K562 (cell line): ENCODE measurements around the gene CBFA2T3. TPM values are rescaled to one million over a fixed set of nuclear protein-coding genes. Genes with fewer than 3 reads are reported as not detected.

Experiments
- ATAC-seq: fragments of 200-7000 bp; cut with Tn5 transposase; 3 replicates; pipeline ENCODE4 v1.9.1; 2020; ENCODE audit warnings: moderate library complexity
- BruUV-seq: library from RNA; stranded (reverse); fragments of 400-500 nt; replicated peaks from 2 replicates; lab custom pipeline; 2021; lab: Mats Ljungman, UMichigan
- CTCF ChIA-PET: fragments of 300-600 bp; formaldehyde crosslinking; extraction: SDS; loops from one replicate; lab custom pipeline; 2021; ENCODE audit warnings: low intra/inter-chr PET ratio; lab: Yijun Ruan, JAX
- POLR2A ChIA-PET: fragments of 300-600, 350-650 bp; sonication (Branson Sonifier 250); formaldehyde crosslinking; extraction: SDS; loops from one replicate; lab custom pipeline; 2021; ENCODE audit warnings: antibody characterized with exemption, inconsistent platforms; lab: Yijun Ruan, JAX
- DNase-seq, 4 experiments: peaks; one replicate each; pipeline versions ENCODE4 v3.0.0 to v3.0.0-alpha.2; 2011 to 2018; ENCODE audit warnings: low spot score in 3 of 4, mixed read lengths in 3 of 4; ENCODE audit errors: extremely low read depth in 1 of 4
- FAIRE-seq: peaks from 2 replicates; lab custom pipeline; 2011; peaks lifted over from hg19 to GRCh38; lab: Jason Lieb, UNC
- H2AFZ ChIP-seq: 2 replicates; pipeline ENCODE4 v1.6.0; 2011; ENCODE audit warnings: low read depth, low read length, control low read depth, inconsistent platforms
- H3K27ac ChIP-seq: fragments of 200-600 bp; 3 replicates; pipeline ENCODE4 v1.8.0; 2011; ENCODE audit warnings: low read depth, mild to moderate bottlenecking, control low read depth, inconsistent platforms, low read length, moderate library complexity, mixed read lengths; ENCODE audit errors: extremely low read depth
- H3K27me3 ChIP-seq, 2 experiments: fragments of 300-600 bp in 1 of 2; 2 replicates in 1 of 2; 3 replicates in 1 of 2; pipeline versions ENCODE4 v1.6.0 to v1.8.0; 2011; ENCODE audit warnings: inconsistent platforms in 2 of 2, low read length in 2 of 2, mild to moderate bottlenecking in 1 of 2, mixed read lengths in 1 of 2, moderate library complexity in 1 of 2; ENCODE audit not compliant: control insufficient read depth in 2 of 2, insufficient read depth in 2 of 2
- H3K36me3 ChIP-seq: fragments of 300-600 bp; 3 replicates; pipeline ENCODE4 v1.8.0; 2011; ENCODE audit warnings: mild to moderate bottlenecking, low read length, inconsistent platforms; ENCODE audit not compliant: control insufficient read depth, insufficient read depth
- H3K4me1 ChIP-seq, 2 experiments: fragments of 200-600 bp in 1 of 2; replicated peaks in 1 of 2; 2 replicates in 1 of 2; 3 replicates in 1 of 2; pipeline versions ENCODE4 v1.5.1 to v1.8.0; 2011; ENCODE audit warnings: inconsistent platforms in 2 of 2, low read length in 2 of 2, mild to moderate bottlenecking in 1 of 2, mixed read lengths in 1 of 2, moderate library complexity in 1 of 2; ENCODE audit not compliant: control insufficient read depth in 2 of 2, insufficient read depth in 2 of 2
- H3K4me2 ChIP-seq: 2 replicates; pipeline ENCODE4 v1.6.1; 2011; ENCODE audit warnings: low read length, control low read depth, inconsistent platforms, mixed read lengths; ENCODE audit not compliant: insufficient read depth
- H3K4me3 ChIP-seq: fragments of 200-600 bp; sonication (generic), shearing (Covaris generic); 2 replicates; pipeline ENCODE4 v1.5.1; 2016; ENCODE audit warnings: control low read depth, inconsistent platforms
- H3K79me2 ChIP-seq: fragments of 200-600 bp; 3 replicates; pipeline ENCODE4 v1.8.0; 2011; ENCODE audit warnings: low read length, inconsistent platforms; ENCODE audit not compliant: control insufficient read depth, insufficient read depth
- H3K9ac ChIP-seq, 2 experiments: 2 replicates each; pipeline versions ENCODE4 v1.6.0 to v1.6.1; 2011; ENCODE audit warnings: low read depth in 2 of 2, low read length in 2 of 2, control low read depth in 1 of 2, inconsistent platforms in 1 of 2, mild to moderate bottlenecking in 1 of 2, mixed read lengths in 1 of 2; ENCODE audit not compliant: insufficient read depth in 1 of 2
- H3K9me1 ChIP-seq: one replicate; pipeline ENCODE4 v1.6.0; 2011; ENCODE audit warnings: inconsistent platforms, mild to moderate bottlenecking, low read length, moderate library complexity; ENCODE audit not compliant: control insufficient read depth, insufficient read depth
- H3K9me3 ChIP-seq: replicated peaks from 2 replicates; pipeline ENCODE4 v1.5.1; 2011; ENCODE audit warnings: low read depth, low read length, inconsistent platforms; ENCODE audit not compliant: control insufficient read depth, insufficient read depth
- H4K20me1 ChIP-seq: replicated peaks from 2 replicates; pipeline ENCODE4 v1.6.1; 2011; ENCODE audit warnings: low read length, inconsistent platforms, mixed read lengths; ENCODE audit not compliant: control insufficient read depth, insufficient read depth
- EZH2 ChIP-seq: IDR thresholded peaks from 2 replicates; pipeline ENCODE4 v1.6.1; 2012; ENCODE audit warnings: low read depth, mild to moderate bottlenecking, inconsistent platforms, low read length, borderline replicate concordance
- MTA3 ChIP-seq: fragments of 450-650 bp; formaldehyde crosslinking; IDR thresholded peaks from 2 replicates; pipeline ENCODE4 v1.6.1; 2017; ENCODE audit warnings: mild to moderate bottlenecking, borderline replicate concordance
- POLR2G ChIP-seq: fragments of 200-400 bp; formaldehyde crosslinking; IDR thresholded peaks from 2 replicates; pipeline ENCODE4 v1.6.1; 2017; ENCODE audit warnings: low read depth, mild to moderate bottlenecking, antibody characterized with exemption, low read length, moderate library complexity
- ZBTB7A ChIP-seq: IDR thresholded peaks from 2 replicates; pipeline ENCODE4 v1.6.1; 2011; ENCODE audit warnings: low read depth, mild to moderate bottlenecking, low read length, moderate library complexity, borderline replicate concordance; ENCODE audit not compliant: control insufficient read depth
- WGBS: fragments of 100-300 bp; shearing (Covaris generic); methylation state at CpG from one replicate; pipeline ENCODE4 v1.1.6; 2016; ENCODE audit warnings: low coverage, mixed read lengths; ENCODE audit not compliant: insufficient coverage; ENCODE audit errors: missing lambda C conversion rate; 5-methylcytosine and 5-hydroxymethylcytosine counted together
- in situ Hi-C: fragments of 300-500 bp; cut with MboI; formaldehyde crosslinking; loops from 4 replicates; pipeline ENCODE4 v1.15.0; 2018; ENCODE audit warnings: inconsistent platforms, mixed read lengths
- intact Hi-C: fragments of 100-400 bp; cut with micrococcal nuclease; formaldehyde crosslinking; loops from 2 replicates; pipeline ENCODE4 v1.14.2; 2022
- polyA plus RNA-seq, 8 experiments: library from polyadenylated mRNA; depleted of rRNA in 4 of 8; stranded (reverse) in 5 of 8; unstranded in 3 of 8; fragments of >200 nt; fragmentation: Nextera tagmentation in 2 of 8; fragmentation: Illumina TruSeq in 1 of 8; extraction: Ambion mirVana in 2 of 8; extraction: Trizol in 1 of 8; gene quantifications; 2 replicates each; pipeline versions ENCODE4 v1.2.1 to v1.2.3, GENCODE V29; 2011 to 2014; ENCODE audit warnings: inconsistent platforms in 1 of 8, missing spikeins in 1 of 8
- total RNA-seq, 7 experiments: library from RNA; depleted of rRNA in 6 of 7; stranded (reverse); fragments of >200 nt in 6 of 7; fragmentation: Illumina TruSeq in 2 of 7; extraction: Trizol in 2 of 7; gene quantifications; 2 replicates each; pipeline versions ENCODE4 v1.2.1 to v1.2.3, GENCODE V29; 2011 to 2021; ENCODE audit warnings: low replicate concordance in 1 of 7

Gene CBFA2T3
- total and polyA plus RNA-seq, 9 of the 15 experiments (the other 6 are each of a cell fraction or from before 2014, with no cell fraction given), result 2.3 to 145 (median 6.7) TPM

DNA sequence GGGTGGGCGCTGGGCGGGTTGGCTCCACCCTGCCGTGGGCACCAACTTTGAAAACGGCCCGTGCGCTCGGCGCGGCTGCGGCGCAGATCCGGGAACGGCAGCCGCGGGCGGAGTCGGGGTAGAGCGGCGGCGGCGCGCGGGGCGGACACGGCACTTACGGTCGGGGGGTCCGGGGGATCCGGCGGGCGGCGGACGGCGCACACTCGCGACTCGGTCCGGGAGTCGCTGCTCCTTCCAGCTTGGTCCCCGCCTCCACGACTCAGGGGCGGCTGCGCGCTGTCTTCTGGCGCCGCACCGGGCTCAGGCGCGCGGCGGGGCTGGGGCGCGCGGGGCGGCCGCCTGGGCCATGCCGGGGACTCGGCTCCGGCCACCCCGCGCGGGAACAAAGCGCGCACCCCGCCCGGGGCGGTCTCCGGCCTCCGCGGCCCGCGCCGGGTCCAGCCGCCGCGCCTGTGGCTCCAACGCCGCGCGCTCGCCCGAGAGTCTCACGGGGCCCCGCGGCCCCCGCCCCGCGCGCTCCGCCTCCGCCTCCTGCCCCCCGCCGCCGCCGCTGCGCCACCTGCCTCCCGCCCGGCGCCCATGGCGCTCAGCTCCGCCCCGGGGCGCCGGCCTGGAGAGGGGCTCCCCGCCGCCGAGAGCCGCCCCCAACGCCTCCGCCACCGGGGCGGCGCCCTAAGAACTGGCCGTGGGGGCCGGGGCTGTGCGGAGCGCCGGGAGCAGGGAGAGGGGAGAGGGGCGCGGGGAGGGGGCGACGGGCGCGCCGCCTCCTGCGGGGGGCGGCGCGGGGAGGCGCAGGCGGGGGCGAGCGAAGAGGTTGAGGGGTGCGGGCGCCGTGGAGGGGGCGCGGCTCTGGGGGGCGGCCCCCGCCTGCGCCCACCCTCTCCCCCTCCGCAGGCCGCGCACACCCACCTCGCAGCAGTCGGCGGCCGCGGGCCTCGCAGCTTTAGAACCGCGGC lies 35.9 kb downstream of the CBFA2T3 start:
- 95% methylated on average over 11 of the region's 152 CpGs for WGBS

More for the DNA sequence above, 35.9 kb downstream of the CBFA2T3 start:
- BruUV-seq, result no TSS peak
- CTCF ChIA-PET, result no interaction called here
- ATAC-seq (no peak), FAIRE-seq (no peak)
- TF ChIP-seq MTA3 (no peak), EZH2 (no peak), POLR2G (peak; percentile 4), ZBTB7A (peak; percentile 9; the same call in 1 of the 2 replicates)
- TF ChIP-seq, all 486 proteins: peak for 2
- no peak overlapping the region for H3K4me3 ChIP-seq
- H3K9me1 ChIP-seq, result no peaks in the 10 kb centered on the region
- intact Hi-C loops, result no loop called here
- H2AFZ ChIP-seq, result no peak overlapping the region
- no peak for DNase-seq
- peaks cover 91% of the 10 kb centered on the region for H3K79me2 ChIP-seq
- no peak overlapping the region for H3K4me2 ChIP-seq
- peaks cover 0 to 67% of the 10 kb centered on the region in 2 experiments; a peak in 2 of 5 replicates for H3K4me1 ChIP-seq
- H3K9ac ChIP-seq, result no peak overlapping the region
- H4K20me1 ChIP-seq, result peaks cover 6% of the 10 kb centered on the region; the same call in 1 of the 2 replicates
- H3K36me3 ChIP-seq, result peaks cover 77% of the 10 kb centered on the region
- H3K27me3 ChIP-seq, result no peaks in the 10 kb centered on the region
- in situ Hi-C loops, result no loop called here
- H3K9me3 ChIP-seq, result peaks cover 2% of the 10 kb centered on the region
- no peak overlapping the region for H3K27ac ChIP-seq
- POLR2A ChIA-PET, result no interaction called here
